ENCODE measurements around the gene NFXL1.

- TF ChIP-seq CTCF (IDR thresholded peaks at IDR 0.05): no peak
- TF ChIP-seq POLR2A (IDR thresholded peaks at IDR 0.05): no peak
Measured at GRCh38 chr4:47814618-47815295, 99.6 kb downstream of the NFXL1 start.
